ENCODE results near the gene SIL1. TPM values are rescaled to one million over a fixed set of nuclear protein-coding genes. Genes with fewer than 3 reads are reported as not detected.

Gene SIL1
- polyA plus RNA-seq, 3 donors: 25.4 to 35.1 (median 27.9) TPM

DNA sequence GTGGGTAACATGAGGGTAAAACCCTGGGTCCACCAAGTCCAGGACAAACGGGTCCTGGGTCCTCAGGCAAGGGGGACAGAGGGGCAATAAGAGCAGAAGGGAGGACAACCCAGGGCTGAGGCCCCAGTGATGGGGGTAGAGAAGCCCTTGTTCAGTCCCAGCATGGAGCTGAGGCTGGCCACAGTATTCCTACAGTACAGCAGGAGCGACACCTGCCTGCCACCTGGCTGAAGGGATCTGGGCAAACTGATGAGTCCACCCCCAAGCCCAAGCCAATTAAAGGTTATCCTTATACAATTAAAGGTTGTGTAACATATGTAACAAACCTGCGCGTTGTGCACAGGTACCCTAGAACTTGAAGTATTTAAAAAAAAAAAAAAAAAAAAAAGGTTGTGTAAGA, 225.3 kb downstream of the SIL1 start:
- Mint-ChIP-seq H3K27ac (peak overlapping the region in 1 of 7 donors; percentile 1), H3K27me3 (ENCODE audit: low read depth in 3 of 3) (peaks cover 0 to 1% (median 0%) of the 10 kb centered on the region in 3 donors), H3K9me3 (peaks cover 0 to 4% (median 2%) of the 10 kb centered on the region in 7 donors), H3K36me3 (peaks cover 11 to 18% of the 10 kb centered on the region in 2 donors), H3K4me3 (no peak overlapping the region), H3K4me1 (peaks cover 2% of the 10 kb centered on the region)
- no peaks in the 10 kb centered on the region for H3K79me2 ChIP-seq (ENCODE audit: insufficient read depth, low read length)
- TF ChIP-seq CTCF (IDR thresholded peaks at IDR 0.05): no peak
- no peak overlapping the region for H3K9ac ChIP-seq (ENCODE audit: insufficient read depth, low read length, poor library complexity, severe bottlenecking)
- no peaks in the 10 kb centered on the region for H3K4me1 ChIP-seq (ENCODE audit: control insufficient read depth in 1 of 2, insufficient read depth in 2 of 2, low read length in 2 of 2)
- DNase-seq: no peak
- no peaks in the 10 kb centered on the region for H4K20me1 ChIP-seq (ENCODE audit: insufficient read depth, low read length)
- H3K4me3 ChIP-seq (replicated peaks in 1 of 3; ENCODE audit: low read depth in 2 of 3, low read length in 3 of 3): no peak overlapping the region
- no peaks in the 10 kb centered on the region for H3K9me3 ChIP-seq (replicated peaks in 1 of 2; ENCODE audit: control insufficient read depth in 1 of 2, insufficient read depth in 1 of 2, low read length in 2 of 2)
- intact Hi-C loops (cut with micrococcal nuclease): no loop called here
- no peaks in the 10 kb centered on the region for H3K27me3 ChIP-seq (ENCODE audit: control insufficient read depth in 2 of 2, insufficient read depth in 2 of 2, low read length in 2 of 2)
- no peak overlapping the region for H2AFZ ChIP-seq (ENCODE audit: insufficient read depth, low read depth, low read length, poor library complexity, severe bottlenecking)
- 90% methylated on average over 1 of the region's 4 CpGs for WGBS (ENCODE audit: insufficient coverage)
- no peaks in the 10 kb centered on the region for H3K36me3 ChIP-seq (replicated peaks in 1 of 2; ENCODE audit: control insufficient read depth in 1 of 2, insufficient read depth in 2 of 2, low read length in 2 of 2)
- H3K4me2 ChIP-seq (replicated peaks; ENCODE audit: extremely low read depth, low read length, poor library complexity, severe bottlenecking): no peak overlapping the region
- H3K27ac ChIP-seq (ENCODE audit: low read depth in 1 of 2, low read length in 2 of 2): no peak overlapping the region

DNA sequence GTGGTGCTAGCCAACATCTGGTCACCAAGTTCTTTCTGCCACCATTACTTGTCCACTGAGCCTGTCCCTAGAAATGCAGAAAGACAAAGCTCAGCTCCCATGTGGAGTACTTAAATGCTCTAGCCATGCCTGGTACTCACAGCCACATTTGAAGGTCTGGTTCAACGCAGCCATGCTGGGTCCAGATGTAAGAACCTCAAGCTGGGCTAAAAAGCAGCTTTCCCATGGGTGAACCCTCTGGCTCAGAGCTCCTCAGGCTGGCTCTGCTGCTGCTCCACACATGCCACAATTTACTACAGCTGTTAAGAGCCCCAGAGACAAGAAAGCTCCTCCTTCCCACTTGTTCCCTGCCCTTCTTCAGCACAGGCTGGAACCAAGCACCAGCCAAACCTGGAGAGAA, 225.9 kb downstream of the SIL1 start:
- peaks cover 0 to 4% (median 2%) of the 10 kb centered on the region in 7 donors for H3K9me3 Mint-ChIP-seq
- H3K4me3 ChIP-seq (replicated peaks in 1 of 3; ENCODE audit: low read depth in 2 of 3, low read length in 3 of 3): no peak overlapping the region
- no peaks in the 10 kb centered on the region for H3K27me3 Mint-ChIP-seq (ENCODE audit: low read depth in 3 of 3)
- H3K4me1 Mint-ChIP-seq: peaks cover 2% of the 10 kb centered on the region
- H3K27ac Mint-ChIP-seq: no peak overlapping the region
- WGBS (ENCODE audit: insufficient coverage): 91% methylated on average over 1 of the region's 1 CpG
- no peak overlapping the region for H3K9ac ChIP-seq (ENCODE audit: insufficient read depth, low read length, poor library complexity, severe bottlenecking)
- no peak overlapping the region for H2AFZ ChIP-seq (ENCODE audit: insufficient read depth, low read depth, low read length, poor library complexity, severe bottlenecking)
- H3K4me1 ChIP-seq (ENCODE audit: control insufficient read depth in 1 of 2, insufficient read depth in 2 of 2, low read length in 2 of 2): no peaks in the 10 kb centered on the region
- H3K4me3 Mint-ChIP-seq: no peak overlapping the region
- intact Hi-C loops (cut with micrococcal nuclease): no loop called here
- no peaks in the 10 kb centered on the region for H3K79me2 ChIP-seq (ENCODE audit: insufficient read depth, low read length)
- H3K36me3 ChIP-seq (replicated peaks in 1 of 2; ENCODE audit: control insufficient read depth in 1 of 2, insufficient read depth in 2 of 2, low read length in 2 of 2): no peaks in the 10 kb centered on the region
- no peak overlapping the region for H3K27ac ChIP-seq (ENCODE audit: low read depth in 1 of 2, low read length in 2 of 2)
- no peak overlapping the region for H3K4me2 ChIP-seq (replicated peaks; ENCODE audit: extremely low read depth, low read length, poor library complexity, severe bottlenecking)
- no peaks in the 10 kb centered on the region for H3K27me3 ChIP-seq (ENCODE audit: control insufficient read depth in 2 of 2, insufficient read depth in 2 of 2, low read length in 2 of 2)
- H3K9me3 ChIP-seq (replicated peaks in 1 of 2; ENCODE audit: control insufficient read depth in 1 of 2, insufficient read depth in 1 of 2, low read length in 2 of 2): no peaks in the 10 kb centered on the region
- no peaks in the 10 kb centered on the region for H4K20me1 ChIP-seq (ENCODE audit: insufficient read depth, low read length)
- no peak for DNase-seq
- TF ChIP-seq CTCF (IDR thresholded peaks at IDR 0.05): no peak
- peaks cover 11 to 20% of the 10 kb centered on the region in 2 donors for H3K36me3 Mint-ChIP-seq

All from CD14-positive monocyte (primary cell).